HepG2 (cell line): ENCODE results near the gene SPON1. TPM values are rescaled to one million over a fixed set of nuclear protein-coding genes. Genes with fewer than 3 reads are reported as not detected.

Source experiments
- BRCA1 ChIP-seq: sonication (generic); formaldehyde crosslinking; IDR thresholded peaks from 2 replicates; pipeline ENCODE4 v1.4.0; 2020; ENCODE audit warnings: missing genetic modification reagents
- CEBPB ChIP-seq: IDR thresholded peaks from 2 replicates; pipeline ENCODE4 v1.6.1; 2011; ENCODE audit warnings: low read depth, low read length, improper control_type of control experiment, borderline replicate concordance
- CEBPG ChIP-seq: IDR thresholded peaks from 2 replicates; pipeline ENCODE4 v1.6.1; 2016
- CTCF ChIP-seq: sonication (generic); formaldehyde crosslinking; IDR thresholded peaks from 2 replicates; pipeline ENCODE4 v1.5.0; 2020; ENCODE audit warnings: mild to moderate bottlenecking, missing genetic modification reagents, moderate library complexity
- DRAP1 ChIP-seq: IDR thresholded peaks from 2 replicates; pipeline ENCODE4 v1.6.1; 2016; ENCODE audit warnings: missing genetic modification reagents, missing compliant biosample characterization
- FOXP1 ChIP-seq, 2 experiments: fragments of 450-650 bp in 1 of 2; IDR thresholded peaks; 2 replicates each; pipeline ENCODE4 v1.6.1; 2017 to 2018; ENCODE audit warnings: antibody characterized with exemption in 1 of 2
- HNF4A ChIP-seq: sonication (generic); formaldehyde crosslinking; IDR thresholded peaks from 2 replicates; pipeline ENCODE4 v1.4.0; 2020; ENCODE audit warnings: missing genetic modification reagents
- HNF4G ChIP-seq, 2 experiments: sonication (generic) in 1 of 2; formaldehyde crosslinking in 1 of 2; IDR thresholded peaks; 2 replicates each; pipeline versions ENCODE4 v1.4.0 to v1.6.1; 2011 to 2020; ENCODE audit warnings: borderline replicate concordance in 2 of 2, low read depth in 2 of 2, mild to moderate bottlenecking in 2 of 2, low read length in 1 of 2, missing genetic modification reagents in 1 of 2, moderate library complexity in 1 of 2
- HNRNPK ChIP-seq: fragments of 200-400 bp; formaldehyde crosslinking; IDR thresholded peaks from 2 replicates; pipeline ENCODE4 v1.6.1; 2018; ENCODE audit warnings: low read length, low read depth, moderate library complexity, mild to moderate bottlenecking; ENCODE audit not compliant: poor library complexity, severe bottlenecking
- JUND ChIP-seq: sonication (generic); formaldehyde crosslinking; IDR thresholded peaks from 2 replicates; pipeline ENCODE4 v1.8.0; 2022; ENCODE audit warnings: mild to moderate bottlenecking, missing genetic modification reagents
- MEIS1 ChIP-seq: sonication (generic); formaldehyde crosslinking; IDR thresholded peaks from 2 replicates; pipeline ENCODE4 v1.9.0; 2021; ENCODE audit warnings: mild to moderate bottlenecking, missing genetic modification reagents, moderate library complexity, borderline replicate concordance
- MXD4 ChIP-seq: IDR thresholded peaks from 2 replicates; pipeline ENCODE4 v1.6.1; 2016; ENCODE audit warnings: mild to moderate bottlenecking, missing biosample characterization, missing genetic modification reagents
- NFIB ChIP-seq: sonication (generic); formaldehyde crosslinking; IDR thresholded peaks from 2 replicates; pipeline ENCODE4 v1.9.0; 2021; ENCODE audit warnings: missing genetic modification reagents, mild to moderate bottlenecking, borderline replicate concordance
- REST ChIP-seq, 2 experiments: IDR thresholded peaks; 2 replicates each; pipeline ENCODE4 v1.6.1; 2011 to 2012; ENCODE audit warnings: low read length in 2 of 2, borderline replicate concordance in 1 of 2, low read depth in 1 of 2, mild to moderate bottlenecking in 1 of 2, moderate library complexity in 1 of 2
- SP5 ChIP-seq: IDR thresholded peaks from 2 replicates; pipeline ENCODE4 v1.6.1; 2016; ENCODE audit warnings: low read depth, borderline replicate concordance
- USF2 ChIP-seq, 2 experiments: sonication (generic) in 1 of 2; formaldehyde crosslinking in 1 of 2; IDR thresholded peaks; 2 replicates each; pipeline versions ENCODE4 v1.5.1 to v1.6.1; 2011 to 2020; ENCODE audit warnings: borderline replicate concordance in 1 of 2, low read depth in 1 of 2, low read length in 1 of 2, mild to moderate bottlenecking in 1 of 2, missing genetic modification reagents in 1 of 2, moderate library complexity in 1 of 2
- ZNF18 ChIP-seq: sonication (generic); formaldehyde crosslinking; IDR thresholded peaks from 2 replicates; pipeline ENCODE4 v1.8.0; 2022; ENCODE audit warnings: mild to moderate bottlenecking, missing genetic modification reagents; ENCODE audit not compliant: insufficient replicate concordance
- ZNF33B ChIP-seq: sonication (generic); formaldehyde crosslinking; IDR thresholded peaks from 2 replicates; pipeline ENCODE4 v1.5.1; 2020; ENCODE audit warnings: mild to moderate bottlenecking, missing genetic modification reagents
- ZNF432 ChIP-seq: sonication (generic); formaldehyde crosslinking; IDR thresholded peaks from 2 replicates; pipeline ENCODE4 v1.5.0; 2020; ENCODE audit warnings: missing genetic modification reagents, mild to moderate bottlenecking, borderline replicate concordance
- ZNF709 ChIP-seq: sonication (generic); formaldehyde crosslinking; IDR thresholded peaks from 2 replicates; pipeline ENCODE4 v1.5.0; 2020; ENCODE audit warnings: mild to moderate bottlenecking, missing genetic modification reagents
- polyA plus RNA-seq, 8 experiments: library from polyadenylated mRNA; depleted of rRNA in 3 of 8; stranded (reverse) in 7 of 8; unstranded in 1 of 8; fragments of >200 nt; fragmentation: Illumina TruSeq in 4 of 8; extraction: Trizol in 4 of 8; gene quantifications; 2 replicates each; pipeline versions ENCODE4 v1.2.1 to v1.2.3, GENCODE V29; 2011 to 2016; ENCODE audit warnings: low read depth in 4 of 8, missing spikeins in 1 of 8, mixed read lengths in 1 of 8; ENCODE audit not compliant: insufficient read depth in 1 of 8
- total RNA-seq, 5 experiments: library from RNA; depleted of rRNA; stranded (reverse); fragments of >200 nt; fragmentation: Illumina TruSeq; extraction: Trizol; gene quantifications; 2 replicates each; pipeline ENCODE4 v1.2.3, GENCODE V29; 2016; ENCODE audit warnings: low read depth in 1 of 5

The SPON1 gene
- total and polyA plus RNA-seq, 2 of the 13 experiments (the other 11 are each of a cell fraction or from before 2014, with no cell fraction given) = not detected

GRCh38 chr11:13965337-13965736, 2.8 kb downstream of the SPON1 start (continued):
- TF ChIP-seq DRAP1 (CRISPR knock-in tag) (no peak), CEBPB (peak; percentile 71), HNF4A (CRISPR knock-in tag) (peak; percentile 87), ZNF18 (no peak), SP5 (no peak), USF2 (IDR thresholded peaks at IDR 0.05; ENCODE audit: low read depth, low read length) (no peak), USF2 (CRISPR knock-in tag; IDR thresholded peaks at IDR 0.05; ENCODE audit: borderline replicate concordance) (no peak), HNF4G (IDR thresholded peaks at IDR 0.05; ENCODE audit: borderline replicate concordance, low read depth, low read length) (peak; percentile 86), HNF4G (CRISPR knock-in tag; IDR thresholded peaks at IDR 0.05; ENCODE audit: borderline replicate concordance, low read depth) (peak; percentile 64; the same call in 1 of the 2 replicates), MXD4 (no peak), CEBPG (CRISPR knock-in tag) (peak; percentile 83), ZNF432 (CRISPR knock-in tag) (no peak), MEIS1 (CRISPR knock-in tag) (no peak), CTCF (CRISPR knock-in tag) (peak; percentile 52), ZNF33B (CRISPR knock-in tag) (no peak), JUND (CRISPR knock-in tag) (no peak), NFIB (CRISPR knock-in tag) (no peak), BRCA1 (CRISPR knock-in tag) (no peak), REST (IDR thresholded peaks at IDR 0.05; ENCODE audit: borderline replicate concordance in 1 of 2, low read depth in 1 of 2, low read length in 2 of 2) (no peak), ZNF709 (CRISPR knock-in tag) (no peak), HNRNPK (no peak), FOXP1 (IDR thresholded peaks at IDR 0.05) (no peak), FOXP1 (CRISPR knock-in tag; IDR thresholded peaks at IDR 0.05) (no peak)
